ENCODE results near the gene L3MBTL3. TPM values are rescaled to one million over a fixed set of nuclear protein-coding genes. Genes with fewer than 3 reads are reported as not detected.

Gene L3MBTL3
- total RNA-seq, 1 experiment from 2014 or later = 31.5 TPM

GRCh38 chr6:129996387-129996786, 22.0 kb upstream of the L3MBTL3 start:
- ATAC-seq (no peak), DNase-seq (ENCODE audit: low read depth, low spot score) (no peak)
- Histone ChIP-seq H2AFZ (ENCODE audit: low read depth, low read length, poor library complexity, severe bottlenecking) (no peak overlapping the region), H4K20me1 (ENCODE audit: insufficient read depth) (no peaks in the 10 kb centered on the region), H3K27me3 (ENCODE audit: insufficient read depth, low read length) (no peaks in the 10 kb centered on the region), H3K9me2 (ENCODE audit: insufficient read depth) (no peaks in the 10 kb centered on the region), H3K36me3 (ENCODE audit: control insufficient read depth in 1 of 2, insufficient read depth in 2 of 2, low read length in 2 of 2) (no peaks in the 10 kb centered on the region), H3K4me3 (replicated peaks in 1 of 2; ENCODE audit: low read depth in 1 of 2, low read length in 2 of 2) (no peak overlapping the region), H3K9ac (ENCODE audit: low read length) (no peak overlapping the region), H3K9me3 (ENCODE audit: control insufficient read depth in 1 of 2, insufficient read depth in 1 of 2, low read depth in 1 of 2, low read length in 2 of 2) (no peaks in the 10 kb centered on the region), H3K4me2 (ENCODE audit: low read length) (no peak overlapping the region), H3K79me2 (ENCODE audit: insufficient read depth, low read length) (no peaks in the 10 kb centered on the region), H3K4me1 (ENCODE audit: control insufficient read depth in 1 of 2, insufficient read depth in 2 of 2, low read length in 2 of 2) (peaks cover 4 to 11% of the 10 kb centered on the region in 2 experiments; a peak in 3 of 4 replicates), H3K27ac (ENCODE audit: low read depth, low read length) (no peak overlapping the region)
- no TSS peak for BruUV-seq (replicated peaks)
- POLR2A ChIA-PET = no interaction called here
- RAD21 ChIA-PET (ENCODE audit: low non-redundant PET in 1 of 2, low total read pairs in 2 of 2, uncharacterized antibody in 2 of 2, unreplicated experiment in 2 of 2) = no interaction called here
- intact Hi-C loops (cut with micrococcal nuclease) = no loop called here
- no peak for TF ChIP-seq CTCF (IDR thresholded peaks at IDR 0.05 in 2 of 3, conservative IDR thresholded peaks at IDR 0.05 in 1 of 3; ENCODE audit: borderline replicate concordance in 1 of 3, insufficient read depth in 1 of 3, low read depth in 2 of 3, low read length in 2 of 3)
- 0 out of 2 replicates have a peak, but pooled peaks have one; percentile 11 for TF ChIP-seq CEBPB (IDR thresholded peaks at IDR 0.05; ENCODE audit: low read depth)
- TF ChIP-seq MAX (IDR thresholded peaks at IDR 0.05) = no peak
- TF ChIP-seq ELF1 (IDR thresholded peaks at IDR 0.05; ENCODE audit: borderline replicate concordance, low read depth) = no peak
- CTCF ChIA-PET = no interaction called here

GRCh38 chr6:130000526-130001421, 17.6 kb upstream of the L3MBTL3 start:
- Histone ChIP-seq H3K79me2 (ENCODE audit: insufficient read depth, low read length) (no peaks in the 10 kb centered on the region), H3K27ac (ENCODE audit: low read depth, low read length) (no peak overlapping the region), H3K9ac (ENCODE audit: low read length) (no peak overlapping the region), H2AFZ (ENCODE audit: low read depth, low read length, poor library complexity, severe bottlenecking) (peak overlapping the region; percentile 90), H3K4me1 (ENCODE audit: control insufficient read depth in 1 of 2, insufficient read depth in 2 of 2, low read length in 2 of 2) (peaks cover 7 to 13% of the 10 kb centered on the region in 2 experiments; a peak in 3 of 4 replicates), H3K9me3 (ENCODE audit: control insufficient read depth in 1 of 2, insufficient read depth in 1 of 2, low read depth in 1 of 2, low read length in 2 of 2) (no peaks in the 10 kb centered on the region), H3K9me2 (ENCODE audit: insufficient read depth) (no peaks in the 10 kb centered on the region), H3K4me3 (replicated peaks in 1 of 2; ENCODE audit: low read depth in 1 of 2, low read length in 2 of 2) (no peak overlapping the region), H4K20me1 (ENCODE audit: insufficient read depth) (no peaks in the 10 kb centered on the region), H3K4me2 (ENCODE audit: low read length) (peak overlapping the region; percentile 46), H3K27me3 (ENCODE audit: insufficient read depth, low read length) (no peaks in the 10 kb centered on the region), H3K36me3 (ENCODE audit: control insufficient read depth in 1 of 2, insufficient read depth in 2 of 2, low read length in 2 of 2) (no peaks in the 10 kb centered on the region)
- ChIA-PET CTCF (no interaction called here), RAD21 (ENCODE audit: low non-redundant PET in 1 of 2, low total read pairs in 2 of 2, uncharacterized antibody in 2 of 2, unreplicated experiment in 2 of 2) (no interaction called here), POLR2A (no interaction called here)
- ATAC-seq (peak; percentile 79), DNase-seq (ENCODE audit: low read depth, low spot score) (no peak)
- BruUV-seq (replicated peaks) = no TSS peak
- intact Hi-C loops (cut with micrococcal nuclease) = no loop called here
- TF ChIP-seq POLR2AphosphoS5 (IDR thresholded peaks at IDR 0.05; ENCODE audit: low read depth, low read length) (no peak), FOSL1 (IDR thresholded peaks at IDR 0.05; ENCODE audit: low read depth) (no peak), ZFX (IDR thresholded peaks at IDR 0.05) (no peak), ZNF274 (IDR thresholded peaks at IDR 0.05; ENCODE audit: low read depth, low read length) (no peak), TCF7L2 (IDR thresholded peaks at IDR 0.05; ENCODE audit: borderline replicate concordance, extremely low read depth, insufficient read depth, insufficient read length) (no peak), RAD21 (IDR thresholded peaks at IDR 0.05; ENCODE audit: low read depth) (no peak), REST (IDR thresholded peaks at IDR 0.05; ENCODE audit: low read depth) (no peak), EGR1 (IDR thresholded peaks at IDR 0.05; ENCODE audit: low read depth) (no peak)

Data from HCT116 (cell line).